ENCODE measurements around the gene IPMK.
"Not testable (repeated sequence)": the region's sequence is repeated elsewhere in the genome, so short reads cannot be mapped to it uniquely, and the experiment has no call there.

The IPMK gene

GRCh38 chr10:58220769-58221451 is 46.8 kb downstream of the IPMK start:
- FAIRE-seq = no peak

GRCh38 chr10:58219875-58220274 is 47.8 kb downstream of the IPMK start:
- FAIRE-seq = no peak

GRCh38 chr10:58217612-58218011 is 50.1 kb downstream of the IPMK start:
- no peak for FAIRE-seq

- no peak for FAIRE-seq
These were observed 55.1 kb downstream of the IPMK start for GRCh38 chr10:58212622-58213021.

- no peak for FAIRE-seq
These were observed 57.5 kb downstream of the IPMK start for GRCh38 chr10:58210160-58210559.

GRCh38 chr10:58209669-58210068 is 58.0 kb downstream of the IPMK start:
- no peak for FAIRE-seq

- FAIRE-seq = no peak
These were observed 61.4 kb downstream of the IPMK start for GRCh38 chr10:58206251-58206650.

GRCh38 chr10:58201704-58202103 is 66.0 kb downstream of the IPMK start:
- no peak for FAIRE-seq

GRCh38 chr10:58189269-58189668 is 78.4 kb downstream of the IPMK start:
- FAIRE-seq = no peak

- no peak for FAIRE-seq
These were observed 83.5 kb downstream of the IPMK start for GRCh38 chr10:58184120-58184670.

GRCh38 chr10:58180666-58181065 is 87.0 kb downstream of the IPMK start:
- no peak for FAIRE-seq

GRCh38 chr10:58179238-58179637 is 88.5 kb downstream of the IPMK start:
- no peak for FAIRE-seq

GRCh38 chr10:58178811-58179210 is 88.9 kb downstream of the IPMK start:
- no peak for FAIRE-seq

- peak; percentile 78 for FAIRE-seq
These were observed 90.2 kb downstream of the IPMK start for GRCh38 chr10:58177362-58177947.

GRCh38 chr10:58175990-58176900 is 91.4 kb downstream of the IPMK start:
- FAIRE-seq = no peak

GRCh38 chr10:58174831-58175230 is 92.9 kb downstream of the IPMK start:
- FAIRE-seq = no peak

- no peak for FAIRE-seq
These were observed 94.3 kb downstream of the IPMK start for GRCh38 chr10:58173391-58173790.

GRCh38 chr10:58171146-58171545 is 96.5 kb downstream of the IPMK start:
- FAIRE-seq = no peak

GRCh38 chr10:58164517-58164916 is 103.2 kb downstream of the IPMK start:
- no peak for FAIRE-seq

- FAIRE-seq = no peak
These were observed 108.9 kb downstream of the IPMK start for GRCh38 chr10:58158806-58159205.

- FAIRE-seq = no peak
These were observed 110.5 kb downstream of the IPMK start for GRCh38 chr10:58157076-58157766.

GRCh38 chr10:58155941-58156340 is 111.8 kb downstream of the IPMK start:
- not testable (repeated sequence) for FAIRE-seq

- FAIRE-seq = no peak
These were observed 113.9 kb downstream of the IPMK start for GRCh38 chr10:58153751-58154150.
